ENCODE data around the gene PLIN4. TPM values are rescaled to one million over a fixed set of nuclear protein-coding genes. Genes with fewer than 3 reads are reported as not detected.

Gene PLIN4
- total and polyA plus RNA-seq, 9 of the 15 experiments (the other 6 are each of a cell fraction or from before 2014, with no cell fraction given), result 0.04 to 0.16 (median 0.07) TPM; not detected in 3

DNA sequence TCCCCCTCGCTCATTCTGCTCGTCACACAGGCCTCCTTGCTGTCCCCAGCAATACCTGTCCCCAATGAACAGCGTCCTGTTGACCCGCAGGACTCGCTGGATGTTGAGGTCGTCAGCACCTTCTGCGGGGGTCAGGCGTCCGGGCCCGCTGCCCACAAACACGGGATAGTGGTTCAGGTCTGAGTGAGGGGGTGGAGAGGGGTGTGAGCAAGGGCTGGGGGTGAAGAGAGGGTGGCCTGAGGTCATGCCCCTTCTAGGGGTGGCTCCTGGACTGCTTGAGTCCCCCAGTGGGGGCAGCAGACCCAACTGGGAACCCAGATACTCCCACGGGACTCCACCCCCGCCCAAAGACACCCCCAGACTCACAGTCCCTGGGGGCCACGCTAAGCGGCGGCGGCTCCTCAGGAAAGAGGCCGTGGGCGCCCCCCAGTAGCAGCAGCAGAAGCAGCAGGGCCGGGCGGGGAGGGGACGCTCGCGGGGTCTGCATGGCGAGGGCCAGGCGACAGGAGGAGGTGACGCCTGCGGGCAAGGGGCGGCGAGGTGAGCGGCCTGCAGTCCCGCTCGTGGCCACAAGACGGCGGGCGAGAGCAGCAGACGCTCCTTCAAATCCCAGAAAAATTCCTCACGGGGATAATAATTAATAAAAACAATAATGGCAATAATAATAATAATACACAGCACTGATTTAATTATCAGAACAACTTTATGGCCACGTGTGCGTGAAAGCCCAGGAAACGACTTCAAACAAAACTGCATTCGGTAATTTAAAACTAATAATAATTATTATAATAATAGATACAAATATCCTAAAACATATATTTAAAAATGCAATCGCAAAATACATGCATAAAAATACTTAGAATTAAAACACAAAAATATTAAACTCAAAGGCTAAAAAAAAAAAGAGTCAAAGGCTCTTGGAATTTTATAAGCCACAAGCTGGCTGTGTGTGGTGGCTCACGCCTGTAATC is 40.0 kb upstream of the PLIN4 start:
- no peaks in the 10 kb centered on the region for H3K79me2 ChIP-seq (ENCODE audit: control insufficient read depth, insufficient read depth, low read length)
- ChIA-PET CTCF (ENCODE audit: low intra/inter-chr PET ratio) (interaction anchor here (0.6 to 3.2 kb wide), 6 partner anchors 22 to 290 kb away, joined by 3 to 29 read pairs (median 3); partner anchors contain the start of gene SH3GL1), POLR2A (interaction anchor here (1.0 kb wide), 1 partner anchor 91 kb away, joined by 3 read pairs; no protein-coding TSS in a partner anchor)
- H3K9me1 ChIP-seq (ENCODE audit: control insufficient read depth, insufficient read depth, low read length), result no peaks in the 10 kb centered on the region
- peak overlapping the region; percentile 94 for H3K4me2 ChIP-seq (ENCODE audit: insufficient read depth, low read length)
- H3K9ac ChIP-seq (ENCODE audit: insufficient read depth in 1 of 2, low read depth in 2 of 2, low read length in 2 of 2), result peak overlapping the region in 1 of 2 experiments; percentile 79; a peak in 2 of 4 replicates
- no peaks in the 10 kb centered on the region for H3K27me3 ChIP-seq (ENCODE audit: control insufficient read depth in 2 of 2, insufficient read depth in 2 of 2, low read length in 2 of 2)
- ATAC-seq (no peak), FAIRE-seq (no peak), DNase-seq (ENCODE audit: extremely low read depth in 1 of 4, low spot score in 3 of 4) (peak in 2 of 4 experiments; percentile 52 to 63)
- no peaks in the 10 kb centered on the region for H3K36me3 ChIP-seq (ENCODE audit: control insufficient read depth, insufficient read depth, low read length)
- peaks cover 11 to 43% of the 10 kb centered on the region in 2 experiments for H3K4me1 ChIP-seq (replicated peaks in 1 of 2; ENCODE audit: control insufficient read depth in 2 of 2, insufficient read depth in 2 of 2, low read length in 2 of 2)
- H3K9me3 ChIP-seq (replicated peaks; ENCODE audit: control insufficient read depth, insufficient read depth, low read depth, low read length), result no peaks in the 10 kb centered on the region
- intact Hi-C loops (cut with micrococcal nuclease) (loop anchor here (5.0 kb wide), 1 partner anchor 79 kb away; the partner anchor contains the start of gene TNFAIP8L1), in situ Hi-C loops (cut with MboI) (no loop called here)
- peak overlapping the region; percentile 89 for H2AFZ ChIP-seq (ENCODE audit: low read depth, low read length)
- no peaks in the 10 kb centered on the region for H4K20me1 ChIP-seq (replicated peaks; ENCODE audit: control insufficient read depth, insufficient read depth, low read length)
- H3K4me3 ChIP-seq, result 0 out of 2 replicates have a peak overlapping the region, but pooled peaks have one; percentile 8
- no TSS peak for BruUV-seq (replicated peaks)
- no peak overlapping the region for H3K27ac ChIP-seq (ENCODE audit: extremely low read depth, low read depth, low read length)
- 16% methylated on average over 34 of the region's 44 CpGs for WGBS (ENCODE audit: insufficient coverage, low coverage, missing lambda C conversion rate)
- TF ChIP-seq NFE2L1 (tag; IDR thresholded peaks at IDR 0.05; ENCODE audit: borderline replicate concordance, low read depth) (no peak), HDAC2 (IDR thresholded peaks at IDR 0.05) (0 out of 2 replicates have a peak, but pooled peaks have one; percentile 3), NR2C2 (CRISPR knock-in tag; IDR thresholded peaks at IDR 0.05) (peak; percentile 23; the same call in 1 of the 2 replicates), NR2C2 (tag; IDR thresholded peaks at IDR 0.05) (no peak), SRF (CRISPR knock-in tag; IDR thresholded peaks at IDR 0.05) (0 out of 4 replicates have a peak, but pooled peaks of 1 of the 2 experiments have one; percentile 15), DACH1 (IDR thresholded peaks at IDR 0.05; ENCODE audit: partially characterized antibody) (peak; percentile 87), CREM (IDR thresholded peaks at IDR 0.05; ENCODE audit: low read depth) (0 out of 2 replicates have a peak, but pooled peaks have one; percentile 21), EHMT2 (IDR thresholded peaks at IDR 0.05) (no peak), BRD9 (IDR thresholded peaks at IDR 0.05; ENCODE audit: low read depth, partially characterized antibody) (peak; percentile 32), NFXL1 (CRISPR knock-in tag; IDR thresholded peaks at IDR 0.05) (no peak), PHB (CRISPR knock-in tag; IDR thresholded peaks at IDR 0.05) (no peak), PML (IDR thresholded peaks at IDR 0.05; ENCODE audit: low read length) (no peak), MAZ (CRISPR knock-in tag; conservative IDR thresholded peaks at IDR 0.05 in 1 of 2, IDR thresholded peaks at IDR 0.05 in 1 of 2) (peak in 1 of 2 experiments; percentile 69; a peak in 2 of 4 replicates), JUND (IDR thresholded peaks at IDR 0.05; ENCODE audit: borderline replicate concordance, low read depth, low read length) (0 out of 2 replicates have a peak, but pooled peaks have one; percentile 7), JUND (tag; IDR thresholded peaks at IDR 0.05; ENCODE audit: borderline replicate concordance, low read depth, low read length) (no peak), ZBTB7A (IDR thresholded peaks at IDR 0.05; ENCODE audit: borderline replicate concordance, control insufficient read depth, low read depth, low read length) (peak; percentile 74; the same call in 1 of the 2 replicates)
- TF ChIP-seq, protein P1, sequence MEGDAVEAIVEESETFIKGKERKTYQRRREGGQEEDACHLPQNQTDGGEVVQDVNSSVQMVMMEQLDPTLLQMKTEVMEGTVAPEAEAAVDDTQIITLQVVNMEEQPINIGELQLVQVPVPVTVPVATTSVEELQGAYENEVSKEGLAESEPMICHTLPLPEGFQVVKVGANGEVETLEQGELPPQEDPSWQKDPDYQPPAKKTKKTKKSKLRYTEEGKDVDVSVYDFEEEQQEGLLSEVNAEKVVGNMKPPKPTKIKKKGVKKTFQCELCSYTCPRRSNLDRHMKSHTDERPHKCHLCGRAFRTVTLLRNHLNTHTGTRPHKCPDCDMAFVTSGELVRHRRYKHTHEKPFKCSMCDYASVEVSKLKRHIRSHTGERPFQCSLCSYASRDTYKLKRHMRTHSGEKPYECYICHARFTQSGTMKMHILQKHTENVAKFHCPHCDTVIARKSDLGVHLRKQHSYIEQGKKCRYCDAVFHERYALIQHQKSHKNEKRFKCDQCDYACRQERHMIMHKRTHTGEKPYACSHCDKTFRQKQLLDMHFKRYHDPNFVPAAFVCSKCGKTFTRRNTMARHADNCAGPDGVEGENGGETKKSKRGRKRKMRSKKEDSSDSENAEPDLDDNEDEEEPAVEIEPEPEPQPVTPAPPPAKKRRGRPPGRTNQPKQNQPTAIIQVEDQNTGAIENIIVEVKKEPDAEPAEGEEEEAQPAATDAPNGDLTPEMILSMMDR (IDR thresholded peaks at IDR 0.05 in 2 of 3, conservative IDR thresholded peaks at IDR 0.05 in 1 of 3; ENCODE audit: insufficient read depth in 2 of 3, low read depth in 1 of 3, low read length in 3 of 3), result peak; percentile 84 to 93 (median 92)
- TF ChIP-seq, protein P2, sequence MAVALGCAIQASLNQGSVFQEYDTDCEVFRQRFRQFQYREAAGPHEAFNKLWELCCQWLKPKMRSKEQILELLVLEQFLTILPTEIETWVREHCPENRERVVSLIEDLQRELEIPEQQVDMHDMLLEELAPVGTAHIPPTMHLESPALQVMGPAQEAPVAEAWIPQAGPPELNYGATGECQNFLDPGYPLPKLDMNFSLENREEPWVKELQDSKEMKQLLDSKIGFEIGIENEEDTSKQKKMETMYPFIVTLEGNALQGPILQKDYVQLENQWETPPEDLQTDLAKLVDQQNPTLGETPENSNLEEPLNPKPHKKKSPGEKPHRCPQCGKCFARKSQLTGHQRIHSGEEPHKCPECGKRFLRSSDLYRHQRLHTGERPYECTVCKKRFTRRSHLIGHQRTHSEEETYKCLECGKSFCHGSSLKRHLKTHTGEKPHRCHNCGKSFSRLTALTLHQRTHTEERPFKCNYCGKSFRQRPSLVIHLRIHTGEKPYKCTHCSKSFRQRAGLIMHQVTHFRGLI (CRISPR knock-in tag; IDR thresholded peaks at IDR 0.05), result no peak

Measured in K562 (cell line).